CD14-positive monocyte (primary cell): Measurements from ENCODE around the gene APMAP. TPM values are rescaled to one million over a fixed set of nuclear protein-coding genes. Genes with fewer than 3 reads are reported as not detected.
A peak's percentile ranks its signal among the peaks of the same experiment; 100 is the strongest.

ENCODE experiments used
- DNase-seq, 3 donors: peaks; one replicate each; pipeline ENCODE4 v3.0.0-alpha.2; 2011 to 2022
- H2AFZ ChIP-seq: 2 replicates; pipeline ENCODE4 v1.6.0; 2012; ENCODE audit warnings: mild to moderate bottlenecking, low read depth, low read length, inconsistent platforms; ENCODE audit not compliant: insufficient read depth, poor library complexity, severe bottlenecking
- H3K27ac ChIP-seq, 2 donors: 1 replicate in 1 of 2; 2 replicates in 1 of 2; pipeline ENCODE4 v1.5.1; 2012 to 2013; ENCODE audit warnings: low read length in 2 of 2, control low read depth in 1 of 2, inconsistent platforms in 1 of 2, low read depth in 1 of 2, mild to moderate bottlenecking in 1 of 2
- H3K27me3 ChIP-seq, 2 donors: one replicate each; pipeline versions ENCODE4 v1.6.0 to v1.6.1; 2011 to 2013; ENCODE audit warnings: low read length in 2 of 2; ENCODE audit not compliant: control insufficient read depth in 2 of 2, insufficient read depth in 2 of 2
- H3K36me3 ChIP-seq, 2 donors: replicated peaks in 1 of 2; 1 replicate in 1 of 2; 2 replicates in 1 of 2; pipeline versions ENCODE4 v1.5.1 to v1.6.1; 2012 to 2013; ENCODE audit warnings: low read length in 2 of 2, control low read depth in 1 of 2, inconsistent platforms in 1 of 2, mild to moderate bottlenecking in 1 of 2; ENCODE audit not compliant: insufficient read depth in 2 of 2, control insufficient read depth in 1 of 2
- H3K4me1 ChIP-seq, 2 donors: 1 replicate in 1 of 2; 2 replicates in 1 of 2; pipeline versions ENCODE4 v1.5.1 to v1.6.1; 2012 to 2013; ENCODE audit warnings: low read length in 2 of 2, control low read depth in 1 of 2, inconsistent platforms in 1 of 2, mild to moderate bottlenecking in 1 of 2, moderate library complexity in 1 of 2; ENCODE audit not compliant: insufficient read depth in 2 of 2, control insufficient read depth in 1 of 2
- H3K4me2 ChIP-seq: replicated peaks from 2 replicates; pipeline ENCODE3; 2012; ENCODE audit warnings: low read length, moderate library complexity, mild to moderate bottlenecking; ENCODE audit not compliant: poor library complexity, severe bottlenecking; ENCODE audit errors: extremely low read depth
- H3K4me3 ChIP-seq, 3 experiments: fragments of 200-600 bp in 1 of 3; sonication (generic) in 1 of 3; replicated peaks in 1 of 3; 1 replicate in 2 of 3; 2 replicates in 1 of 3; pipeline ENCODE4 v1.5.1; 2011 to 2013; ENCODE audit warnings: low read length in 3 of 3, mild to moderate bottlenecking in 3 of 3, control low read depth in 2 of 3, low read depth in 2 of 3, inconsistent platforms in 1 of 3, moderate library complexity in 1 of 3
- H3K79me2 ChIP-seq: 2 replicates; pipeline ENCODE4 v1.6.0; 2012; ENCODE audit warnings: mild to moderate bottlenecking, control low read depth, inconsistent platforms, low read length, moderate library complexity; ENCODE audit not compliant: insufficient read depth
- H3K9ac ChIP-seq: 2 replicates; pipeline ENCODE4 v1.6.0; 2017; ENCODE audit warnings: low read length, mild to moderate bottlenecking; ENCODE audit not compliant: insufficient read depth, poor library complexity, severe bottlenecking
- H3K9me3 ChIP-seq, 2 donors: replicated peaks in 1 of 2; 1 replicate in 1 of 2; 2 replicates in 1 of 2; pipeline versions ENCODE4 v1.5.1 to v1.6.1; 2012 to 2013; ENCODE audit warnings: low read length in 2 of 2, control low read depth in 1 of 2; ENCODE audit not compliant: control insufficient read depth in 1 of 2, insufficient read depth in 1 of 2
- H4K20me1 ChIP-seq: 2 replicates; pipeline ENCODE4 v1.6.0; 2012; ENCODE audit warnings: mild to moderate bottlenecking, low read length, control low read depth, moderate library complexity; ENCODE audit not compliant: insufficient read depth
- H3K27ac Mint-ChIP-seq, 7 donors: one replicate each; pipeline ENCODE4 v1.8.0; 2020; ENCODE audit warnings: mild to moderate bottlenecking in 7 of 7, mixed read lengths in 7 of 7, moderate library complexity in 6 of 7, inconsistent platforms in 2 of 7
- H3K27me3 Mint-ChIP-seq, 3 donors: one replicate each; pipeline ENCODE4 v1.8.0; 2021 to 2022; ENCODE audit warnings: low read depth in 3 of 3, mild to moderate bottlenecking in 3 of 3, mixed read lengths in 3 of 3, moderate library complexity in 3 of 3, inconsistent platforms in 1 of 3
- H3K36me3 Mint-ChIP-seq, 2 donors: one replicate each; pipeline ENCODE4 v1.8.0; 2020; ENCODE audit warnings: mixed read lengths in 2 of 2, inconsistent platforms in 1 of 2, mild to moderate bottlenecking in 1 of 2
- H3K4me1 Mint-ChIP-seq: one replicate; pipeline ENCODE4 v1.8.0; 2020; ENCODE audit warnings: mild to moderate bottlenecking, mixed read lengths
- H3K4me3 Mint-ChIP-seq, 2 donors: one replicate each; pipeline ENCODE4 v1.8.0; 2020; ENCODE audit warnings: mild to moderate bottlenecking in 2 of 2, mixed read lengths in 2 of 2, moderate library complexity in 1 of 2
- H3K9me3 Mint-ChIP-seq, 7 donors: one replicate each; pipeline ENCODE4 v1.8.0; 2020 to 2022; ENCODE audit warnings: mixed read lengths in 7 of 7, mild to moderate bottlenecking in 6 of 7, moderate library complexity in 6 of 7, inconsistent platforms in 2 of 7
- WGBS: methylation state at CpG from one replicate; pipeline ENCODE4 v1.1.5; 2013; ENCODE audit warnings: missing lambda C conversion rate; ENCODE audit not compliant: insufficient coverage; 5-methylcytosine and 5-hydroxymethylcytosine counted together
- intact Hi-C, 2 donors: fragments of 100-400 bp; cut with micrococcal nuclease; formaldehyde crosslinking; loops; one replicate each; pipeline versions ENCODE4 v1.15.0 to v1.15.1; 2023
- polyA plus RNA-seq, 3 donors: library from polyadenylated mRNA; depleted of rRNA in 1 of 3; unstranded in 2 of 3; stranded (reverse) in 1 of 3; fragments of 300-500 nt in 2 of 3; fragments of >200 nt in 1 of 3; fragmentation: Illumina TruSeq in 2 of 3; gene quantifications; 1 replicate in 2 of 3; 2 replicates in 1 of 3; pipeline ENCODE4 v1.2.3, GENCODE V29; 2012 to 2021
- TF ChIP-seq, protein P1 (sequence below): fragments of 200-600 bp; IDR thresholded peaks from one replicate; pipeline ENCODE4 v1.8.0; 2022; ENCODE audit warnings: antibody characterized with exemption, mild to moderate bottlenecking

Gene APMAP
- polyA plus RNA-seq, 3 donors: 26.9 to 74.0 (median 73.2) TPM

DNA sequence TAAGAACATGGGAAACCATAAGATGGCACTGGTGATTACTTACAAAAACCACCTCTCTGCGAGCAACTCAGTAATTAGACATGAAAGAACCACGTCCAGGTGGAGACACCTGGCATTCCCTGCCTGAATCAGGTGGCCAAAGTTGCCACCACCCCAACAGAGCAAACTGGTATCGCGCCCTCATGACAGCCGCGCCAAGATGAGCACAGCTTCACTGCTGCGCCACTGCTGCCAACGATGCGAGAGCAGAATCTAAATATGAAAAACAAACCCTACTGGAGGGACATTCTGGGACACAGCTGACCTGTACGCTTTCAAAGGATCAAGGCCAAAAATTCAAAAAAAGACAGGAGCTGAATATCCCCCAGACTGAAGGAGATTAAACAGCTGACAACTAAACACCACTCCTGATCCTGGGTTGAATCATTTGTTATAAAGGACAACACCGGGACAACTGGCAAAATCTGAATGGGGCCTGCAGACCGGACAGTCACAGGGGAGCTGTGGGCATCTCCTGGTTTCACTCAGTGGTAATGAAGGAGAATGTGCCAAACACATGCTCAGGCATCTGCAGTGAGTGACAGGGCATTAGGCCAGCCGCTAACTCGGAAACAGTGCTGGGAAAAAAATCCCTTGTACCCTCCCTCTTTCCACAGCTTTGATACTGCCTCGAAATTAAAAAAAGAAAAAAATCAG lies 26.1 kb downstream of the APMAP start:
- H4K20me1 ChIP-seq: no peaks in the 10 kb centered on the region
- no peak overlapping the region for H3K9ac ChIP-seq
- no peak overlapping the region for H3K4me2 ChIP-seq
- no peak overlapping the region for H3K4me3 Mint-ChIP-seq
- H3K36me3 ChIP-seq: peaks cover 81 to 90% of the 10 kb centered on the region in 2 donors
- 98% methylated on average over 9 of the region's 15 CpGs for WGBS
- H2AFZ ChIP-seq: no peak overlapping the region
- H3K79me2 ChIP-seq: no peaks in the 10 kb centered on the region
- H3K9me3 ChIP-seq: no peaks in the 10 kb centered on the region
- no peak for DNase-seq
- H3K4me1 Mint-ChIP-seq: peaks cover 18% of the 10 kb centered on the region
- peaks cover 86 to 93% of the 10 kb centered on the region in 2 donors for H3K36me3 Mint-ChIP-seq
- H3K27me3 Mint-ChIP-seq: peaks cover 0 to 6% (median 0%) of the 10 kb centered on the region in 3 donors
- TF ChIP-seq, protein P1, sequence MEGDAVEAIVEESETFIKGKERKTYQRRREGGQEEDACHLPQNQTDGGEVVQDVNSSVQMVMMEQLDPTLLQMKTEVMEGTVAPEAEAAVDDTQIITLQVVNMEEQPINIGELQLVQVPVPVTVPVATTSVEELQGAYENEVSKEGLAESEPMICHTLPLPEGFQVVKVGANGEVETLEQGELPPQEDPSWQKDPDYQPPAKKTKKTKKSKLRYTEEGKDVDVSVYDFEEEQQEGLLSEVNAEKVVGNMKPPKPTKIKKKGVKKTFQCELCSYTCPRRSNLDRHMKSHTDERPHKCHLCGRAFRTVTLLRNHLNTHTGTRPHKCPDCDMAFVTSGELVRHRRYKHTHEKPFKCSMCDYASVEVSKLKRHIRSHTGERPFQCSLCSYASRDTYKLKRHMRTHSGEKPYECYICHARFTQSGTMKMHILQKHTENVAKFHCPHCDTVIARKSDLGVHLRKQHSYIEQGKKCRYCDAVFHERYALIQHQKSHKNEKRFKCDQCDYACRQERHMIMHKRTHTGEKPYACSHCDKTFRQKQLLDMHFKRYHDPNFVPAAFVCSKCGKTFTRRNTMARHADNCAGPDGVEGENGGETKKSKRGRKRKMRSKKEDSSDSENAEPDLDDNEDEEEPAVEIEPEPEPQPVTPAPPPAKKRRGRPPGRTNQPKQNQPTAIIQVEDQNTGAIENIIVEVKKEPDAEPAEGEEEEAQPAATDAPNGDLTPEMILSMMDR: no peak
- intact Hi-C loops: no loop called here
- peak overlapping the region in 3 of 7 donors; percentile 2 to 46 (median 8) for H3K27ac Mint-ChIP-seq
- no peaks in the 10 kb centered on the region for H3K9me3 Mint-ChIP-seq
- no peak overlapping the region for H3K27ac ChIP-seq
- H3K4me1 ChIP-seq: peaks cover 17 to 20% of the 10 kb centered on the region in 2 donors
- no peaks in the 10 kb centered on the region for H3K27me3 ChIP-seq
- no peak overlapping the region for H3K4me3 ChIP-seq

DNA sequence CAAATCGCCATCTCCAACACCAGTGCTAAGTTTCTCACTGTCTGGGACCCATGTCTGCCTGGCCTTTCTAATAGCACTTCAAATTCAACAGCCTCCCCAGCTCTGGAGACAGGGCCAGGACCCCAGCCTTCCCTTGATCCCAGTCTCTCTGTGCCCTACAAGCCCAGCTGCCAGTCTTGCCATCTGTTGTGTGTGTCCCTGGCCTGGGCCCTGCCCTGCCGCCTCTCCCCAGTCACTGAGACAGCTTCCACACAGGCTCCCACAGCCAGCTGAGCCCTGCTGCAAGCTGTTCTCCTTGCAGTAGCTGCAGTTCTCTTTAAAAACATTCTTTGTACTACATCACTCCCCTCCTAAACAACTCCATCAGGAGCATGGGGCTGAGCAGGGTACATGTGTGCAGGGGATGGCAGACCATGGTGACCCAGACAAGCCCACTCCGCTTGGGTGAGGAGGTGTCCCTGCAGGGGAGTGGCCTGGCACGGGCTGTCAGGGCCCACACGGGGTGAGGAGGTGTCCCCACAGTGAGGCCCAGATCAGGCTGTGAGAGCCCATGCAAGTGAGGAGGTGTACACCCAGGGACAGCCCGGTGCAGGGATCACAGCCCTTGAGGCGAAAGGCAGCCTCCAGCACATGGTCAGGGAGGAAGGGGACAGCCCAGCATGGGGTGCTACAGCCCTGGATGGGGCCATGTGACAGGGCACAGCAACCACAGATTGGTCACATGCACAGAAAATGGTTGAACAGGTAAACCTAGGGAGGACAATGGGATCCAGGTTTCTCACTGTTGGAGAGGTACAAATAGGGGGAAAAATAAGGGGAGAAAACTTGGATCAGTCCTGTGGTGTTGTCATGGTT lies 27.3 kb downstream of the APMAP start:
- Histone ChIP-seq H3K9ac (no peak overlapping the region), H3K4me3 (no peak overlapping the region), H3K4me1 (peaks cover 6 to 8% of the 10 kb centered on the region in 2 donors), H3K36me3 (peaks cover 90 to 99% of the 10 kb centered on the region in 2 donors), H3K4me2 (no peak overlapping the region), H3K27ac (no peak overlapping the region), H3K79me2 (no peaks in the 10 kb centered on the region), H2AFZ (no peak overlapping the region), H3K9me3 (no peaks in the 10 kb centered on the region), H4K20me1 (no peaks in the 10 kb centered on the region), H3K27me3 (no peaks in the 10 kb centered on the region)
- Mint-ChIP-seq H3K27ac (peak overlapping the region in 3 of 7 donors; percentile 2 to 29 (median 18)), H3K27me3 (peaks cover 0 to 6% (median 0%) of the 10 kb centered on the region in 3 donors), H3K4me3 (no peak overlapping the region), H3K9me3 (no peaks in the 10 kb centered on the region), H3K36me3 (peaks cover 94 to 97% of the 10 kb centered on the region in 2 donors), H3K4me1 (peaks cover 6% of the 10 kb centered on the region)
- intact Hi-C loops: no loop called here
- TF ChIP-seq, protein P1: no peak
- 100% methylated on average over 5 of the region's 7 CpGs for WGBS
- no peak for DNase-seq
